ENCODE data around the gene PCDH8. TPM values are rescaled to one million over a fixed set of nuclear protein-coding genes. Genes with fewer than 3 reads are reported as not detected.

Gene PCDH8
- total and polyA plus RNA-seq, 2 of the 13 experiments (the other 11 are each of a cell fraction or from before 2014, with no cell fraction given) = not detected

DNA sequence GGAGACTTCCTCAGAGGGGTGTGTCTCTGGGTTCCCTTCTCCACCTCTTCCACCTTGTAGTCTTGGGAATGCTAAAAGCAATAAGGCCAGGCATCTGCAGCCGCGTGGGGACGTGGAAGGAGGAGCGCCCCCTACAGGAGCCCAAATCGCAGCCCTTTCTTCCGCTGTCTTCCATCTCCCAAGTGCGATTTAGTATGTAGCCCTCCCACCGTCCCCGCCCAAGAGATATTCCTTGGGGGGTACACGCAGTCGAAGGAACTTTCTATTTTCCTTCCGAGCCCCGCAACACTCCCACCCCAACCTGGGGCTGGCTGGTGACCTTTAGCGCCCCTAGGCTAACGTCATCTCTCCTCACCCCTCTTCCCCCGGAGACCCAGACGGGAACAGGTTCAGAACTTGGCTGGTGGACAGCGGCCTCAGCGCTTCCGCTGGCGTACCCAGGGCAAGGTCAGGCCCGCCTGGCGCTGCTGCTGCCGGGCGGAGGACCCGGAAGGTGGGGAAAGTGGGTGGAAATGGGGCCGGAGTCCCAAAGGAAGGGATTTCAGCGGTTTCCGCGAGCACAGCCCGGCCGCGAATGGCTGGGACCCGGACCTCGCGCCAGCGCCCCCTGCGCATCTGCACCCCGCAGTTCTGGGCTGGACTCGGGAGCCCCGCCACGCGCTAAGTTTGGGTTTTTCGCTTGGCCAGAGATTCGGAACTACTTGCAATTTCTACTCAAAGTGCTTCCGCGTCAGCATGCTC is 2.1 kb upstream of the PCDH8 start:
- POLR2A ChIA-PET = interaction anchor here (1.1 kb wide), 1 partner anchor 198 kb away, joined by 6 read pairs; the partner anchor contains the start of gene SUGT1
- TF ChIP-seq, protein P1, sequence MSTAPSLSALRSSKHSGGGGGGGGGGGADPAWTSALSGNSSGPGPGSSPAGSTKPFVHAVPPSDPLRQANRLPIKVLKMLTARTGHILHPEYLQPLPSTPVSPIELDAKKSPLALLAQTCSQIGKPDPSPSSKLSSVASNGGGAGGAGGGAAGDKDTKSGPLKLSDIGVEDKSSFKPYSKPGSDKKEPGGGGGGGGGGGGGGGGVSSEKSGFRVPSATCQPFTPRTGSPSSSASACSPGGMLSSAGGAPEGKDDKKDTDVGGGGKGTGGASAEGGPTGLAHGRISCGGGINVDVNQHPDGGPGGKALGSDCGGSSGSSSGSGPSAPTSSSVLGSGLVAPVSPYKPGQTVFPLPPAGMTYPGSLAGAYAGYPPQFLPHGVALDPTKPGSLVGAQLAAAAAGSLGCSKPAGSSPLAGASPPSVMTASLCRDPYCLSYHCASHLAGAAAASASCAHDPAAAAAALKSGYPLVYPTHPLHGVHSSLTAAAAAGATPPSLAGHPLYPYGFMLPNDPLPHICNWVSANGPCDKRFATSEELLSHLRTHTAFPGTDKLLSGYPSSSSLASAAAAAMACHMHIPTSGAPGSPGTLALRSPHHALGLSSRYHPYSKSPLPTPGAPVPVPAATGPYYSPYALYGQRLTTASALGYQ (CRISPR knock-in tag; IDR thresholded peaks at IDR 0.05) = peak; percentile 52; the same call in 1 of the 2 replicates
- TF ChIP-seq AGO1 (IDR thresholded peaks at IDR 0.05; ENCODE audit: low read depth, low read length, poor library complexity, severe bottlenecking) = no peak
- TF ChIP-seq MYNN (CRISPR knock-in tag; IDR thresholded peaks at IDR 0.05; ENCODE audit: low read depth) = peak; percentile 75; the same call in 1 of the 2 replicates
- TF ChIP-seq GZF1 (CRISPR knock-in tag; IDR thresholded peaks at IDR 0.05) = 0 out of 2 replicates have a peak, but pooled peaks have one; percentile 55
- TF ChIP-seq, protein P2, sequence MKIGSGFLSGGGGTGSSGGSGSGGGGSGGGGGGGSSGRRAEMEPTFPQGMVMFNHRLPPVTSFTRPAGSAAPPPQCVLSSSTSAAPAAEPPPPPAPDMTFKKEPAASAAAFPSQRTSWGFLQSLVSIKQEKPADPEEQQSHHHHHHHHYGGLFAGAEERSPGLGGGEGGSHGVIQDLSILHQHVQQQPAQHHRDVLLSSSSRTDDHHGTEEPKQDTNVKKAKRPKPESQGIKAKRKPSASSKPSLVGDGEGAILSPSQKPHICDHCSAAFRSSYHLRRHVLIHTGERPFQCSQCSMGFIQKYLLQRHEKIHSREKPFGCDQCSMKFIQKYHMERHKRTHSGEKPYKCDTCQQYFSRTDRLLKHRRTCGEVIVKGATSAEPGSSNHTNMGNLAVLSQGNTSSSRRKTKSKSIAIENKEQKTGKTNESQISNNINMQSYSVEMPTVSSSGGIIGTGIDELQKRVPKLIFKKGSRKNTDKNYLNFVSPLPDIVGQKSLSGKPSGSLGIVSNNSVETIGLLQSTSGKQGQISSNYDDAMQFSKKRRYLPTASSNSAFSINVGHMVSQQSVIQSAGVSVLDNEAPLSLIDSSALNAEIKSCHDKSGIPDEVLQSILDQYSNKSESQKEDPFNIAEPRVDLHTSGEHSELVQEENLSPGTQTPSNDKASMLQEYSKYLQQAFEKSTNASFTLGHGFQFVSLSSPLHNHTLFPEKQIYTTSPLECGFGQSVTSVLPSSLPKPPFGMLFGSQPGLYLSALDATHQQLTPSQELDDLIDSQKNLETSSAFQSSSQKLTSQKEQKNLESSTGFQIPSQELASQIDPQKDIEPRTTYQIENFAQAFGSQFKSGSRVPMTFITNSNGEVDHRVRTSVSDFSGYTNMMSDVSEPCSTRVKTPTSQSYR (CRISPR knock-in tag; IDR thresholded peaks at IDR 0.05; ENCODE audit: borderline replicate concordance) = peak; percentile 37; the same call in 1 of the 2 replicates
- peak; percentile 67; the same call in 1 of the 2 replicates for TF ChIP-seq ZNF350 (CRISPR knock-in tag; IDR thresholded peaks at IDR 0.05; ENCODE audit: borderline replicate concordance, low read depth)
- TF ChIP-seq, protein P3, sequence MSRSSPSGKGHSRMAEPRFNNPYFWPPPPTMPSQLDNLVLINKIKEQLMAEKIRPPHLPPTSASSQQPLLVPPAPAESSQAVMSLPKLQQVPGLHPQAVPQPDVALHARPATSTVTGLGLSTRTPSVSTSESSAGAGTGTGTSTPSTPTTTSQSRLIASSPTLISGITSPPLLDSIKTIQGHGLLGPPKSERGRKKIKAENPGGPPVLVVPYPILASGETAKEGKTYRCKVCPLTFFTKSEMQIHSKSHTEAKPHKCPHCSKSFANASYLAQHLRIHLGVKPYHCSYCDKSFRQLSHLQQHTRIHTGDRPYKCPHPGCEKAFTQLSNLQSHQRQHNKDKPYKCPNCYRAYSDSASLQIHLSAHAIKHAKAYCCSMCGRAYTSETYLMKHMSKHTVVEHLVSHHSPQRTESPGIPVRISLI (CRISPR knock-in tag; IDR thresholded peaks at IDR 0.05; ENCODE audit: borderline replicate concordance) = no peak
- TF ChIP-seq ZNF20 (CRISPR knock-in tag; IDR thresholded peaks at IDR 0.05) = peak; percentile 55; the same call in 1 of the 2 replicates
- peak; percentile 69; the same call in 1 of the 2 replicates for TF ChIP-seq ISL2 (CRISPR knock-in tag; IDR thresholded peaks at IDR 0.05)
- TF ChIP-seq SNAPC2 (CRISPR knock-in tag; IDR thresholded peaks at IDR 0.05) = peak; percentile 84; the same call in 1 of the 2 replicates
- no peak for TF ChIP-seq ZFP41 (CRISPR knock-in tag; IDR thresholded peaks at IDR 0.05; ENCODE audit: borderline replicate concordance)
- TF ChIP-seq, protein P4, sequence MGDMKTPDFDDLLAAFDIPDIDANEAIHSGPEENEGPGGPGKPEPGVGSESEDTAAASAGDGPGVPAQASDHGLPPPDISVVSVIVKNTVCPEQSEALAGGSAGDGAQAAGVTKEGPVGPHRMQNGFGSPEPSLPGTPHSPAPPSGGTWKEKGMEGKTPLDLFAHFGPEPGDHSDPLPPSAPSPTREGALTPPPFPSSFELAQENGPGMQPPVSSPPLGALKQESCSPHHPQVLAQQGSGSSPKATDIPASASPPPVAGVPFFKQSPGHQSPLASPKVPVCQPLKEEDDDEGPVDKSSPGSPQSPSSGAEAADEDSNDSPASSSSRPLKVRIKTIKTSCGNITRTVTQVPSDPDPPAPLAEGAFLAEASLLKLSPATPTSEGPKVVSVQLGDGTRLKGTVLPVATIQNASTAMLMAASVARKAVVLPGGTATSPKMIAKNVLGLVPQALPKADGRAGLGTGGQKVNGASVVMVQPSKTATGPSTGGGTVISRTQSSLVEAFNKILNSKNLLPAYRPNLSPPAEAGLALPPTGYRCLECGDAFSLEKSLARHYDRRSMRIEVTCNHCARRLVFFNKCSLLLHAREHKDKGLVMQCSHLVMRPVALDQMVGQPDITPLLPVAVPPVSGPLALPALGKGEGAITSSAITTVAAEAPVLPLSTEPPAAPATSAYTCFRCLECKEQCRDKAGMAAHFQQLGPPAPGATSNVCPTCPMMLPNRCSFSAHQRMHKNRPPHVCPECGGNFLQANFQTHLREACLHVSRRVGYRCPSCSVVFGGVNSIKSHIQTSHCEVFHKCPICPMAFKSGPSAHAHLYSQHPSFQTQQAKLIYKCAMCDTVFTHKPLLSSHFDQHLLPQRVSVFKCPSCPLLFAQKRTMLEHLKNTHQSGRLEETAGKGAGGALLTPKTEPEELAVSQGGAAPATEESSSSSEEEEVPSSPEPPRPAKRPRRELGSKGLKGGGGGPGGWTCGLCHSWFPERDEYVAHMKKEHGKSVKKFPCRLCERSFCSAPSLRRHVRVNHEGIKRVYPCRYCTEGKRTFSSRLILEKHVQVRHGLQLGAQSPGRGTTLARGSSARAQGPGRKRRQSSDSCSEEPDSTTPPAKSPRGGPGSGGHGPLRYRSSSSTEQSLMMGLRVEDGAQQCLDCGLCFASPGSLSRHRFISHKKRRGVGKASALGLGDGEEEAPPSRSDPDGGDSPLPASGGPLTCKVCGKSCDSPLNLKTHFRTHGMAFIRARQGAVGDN (CRISPR knock-in tag; IDR thresholded peaks at IDR 0.05) = peak; percentile 62

More for the DNA sequence above, 2.1 kb upstream of the PCDH8 start:
- Histone ChIP-seq H3K9ac (ENCODE audit: insufficient read depth, low read depth, low read length) (no peak overlapping the region), H3K4me2 (ENCODE audit: low read depth, low read length) (peak overlapping the region; percentile 88), H3K4me1 (ENCODE audit: insufficient read depth, low read length) (no peaks in the 10 kb centered on the region; the same call in 1 of the 2 replicates), H3K79me2 (ENCODE audit: insufficient read depth, low read length) (no peaks in the 10 kb centered on the region), H3K36me3 (replicated peaks in 1 of 2; ENCODE audit: control insufficient read depth in 1 of 2, insufficient read depth in 2 of 2, low read length in 2 of 2) (no peaks in the 10 kb centered on the region), H3K4me3 (replicated peaks in 1 of 3; ENCODE audit: insufficient read depth in 1 of 3, low read depth in 2 of 3, low read length in 3 of 3) (peak overlapping the region; percentile 62 to 75 (median 71)), H3K9me3 (ENCODE audit: low read length) (no peaks in the 10 kb centered on the region), H3K27ac (ENCODE audit: extremely low read length, insufficient read depth, low read length) (no peak overlapping the region), H2AFZ (ENCODE audit: low read length) (peak overlapping the region; percentile 63), H3K27me3 (ENCODE audit: control insufficient read depth in 1 of 2, insufficient read depth in 2 of 2, low read length in 2 of 2) (peaks cover 0 to 21% of the 10 kb centered on the region in 2 experiments; a peak in 1 of 5 replicates), H4K20me1 (ENCODE audit: insufficient read depth, low read length) (no peaks in the 10 kb centered on the region)
- FAIRE-seq (no peak), DNase-seq (ENCODE audit: low spot score) (peak; percentile 25), ATAC-seq (peak; percentile 97)
- no TSS peak for BruUV-seq (replicated peaks)
- WGBS (ENCODE audit: low lambda C conversion rate) = 19% methylated on average over 24 of the region's 47 CpGs
- in situ Hi-C loops (cut with HindIII; ENCODE audit: extremely low pct_ligation_motif_present, low pct_unique_long_range_greater_than_20kb) (no loop called here), intact Hi-C loops (cut with micrococcal nuclease; ENCODE audit: unreplicated experiment) (no loop called here)
- CTCF ChIA-PET (ENCODE audit: low intra/inter-chr PET ratio, low total read pairs) = no interaction called here
